NAMALWA (cell line): ENCODE measurements around the gene DNAJB14.

Experiments used
- DNase-seq: peaks from one replicate; pipeline ENCODE4 v3.0.0-alpha.2; 2015; ENCODE audit warnings: low spot score

Gene DNAJB14

DNA sequence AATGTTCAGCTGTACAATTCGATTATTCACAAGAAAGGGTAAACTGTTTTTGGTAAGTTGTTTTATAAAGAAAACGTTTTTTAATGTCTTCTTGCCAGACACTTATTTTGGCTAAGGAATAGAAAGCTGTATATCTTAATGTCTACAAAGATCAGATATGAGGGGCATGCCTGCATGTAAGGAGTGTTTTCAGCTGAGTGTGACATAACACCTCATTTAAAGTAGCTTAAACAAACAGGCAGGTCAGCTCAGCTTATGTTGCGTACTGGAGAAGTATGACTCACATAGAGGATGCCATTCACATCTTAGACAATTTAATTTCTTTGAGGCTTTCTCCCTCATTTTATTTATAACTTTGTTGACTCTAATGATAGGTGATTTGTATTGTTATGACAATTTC, 82.6 kb downstream of the DNAJB14 start:
- no peak for DNase-seq

DNA sequence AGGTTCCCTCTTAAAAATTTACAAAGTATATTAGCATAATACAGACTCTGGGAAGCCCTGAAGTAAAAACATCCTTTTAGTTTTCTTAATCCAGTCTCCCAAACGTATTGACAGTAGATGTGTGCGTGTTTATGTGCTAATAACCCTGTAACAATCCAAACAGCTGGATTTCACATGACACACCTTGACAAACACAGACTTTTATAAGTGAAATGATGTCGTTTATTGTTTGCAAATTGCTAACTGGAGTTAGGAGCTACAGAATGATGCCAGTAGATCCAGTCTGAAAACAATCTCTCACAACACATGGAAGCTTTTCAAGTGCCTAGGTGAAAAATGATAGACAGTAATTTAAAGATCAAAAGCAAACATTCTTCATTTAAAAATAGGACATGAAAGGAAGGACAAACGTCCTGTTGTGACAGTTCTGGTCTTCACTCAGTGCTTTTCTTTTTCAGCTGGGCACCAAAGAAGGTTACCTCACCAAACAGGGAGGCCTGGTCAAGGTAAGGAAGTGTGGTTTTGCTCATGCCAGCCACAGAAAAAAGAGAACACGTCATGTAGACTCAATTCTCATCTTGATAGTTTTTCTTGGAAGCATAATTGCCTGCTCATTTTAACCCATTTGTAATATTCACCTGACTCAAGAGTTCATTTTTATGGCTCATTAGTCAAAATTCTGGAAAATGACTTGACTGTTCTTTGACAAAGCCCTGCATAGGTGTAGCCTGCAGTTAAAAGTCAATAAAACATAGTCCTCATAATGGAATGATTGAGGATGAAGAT, 85.1 kb downstream of the DNAJB14 start:
- no peak for DNase-seq

DNA sequence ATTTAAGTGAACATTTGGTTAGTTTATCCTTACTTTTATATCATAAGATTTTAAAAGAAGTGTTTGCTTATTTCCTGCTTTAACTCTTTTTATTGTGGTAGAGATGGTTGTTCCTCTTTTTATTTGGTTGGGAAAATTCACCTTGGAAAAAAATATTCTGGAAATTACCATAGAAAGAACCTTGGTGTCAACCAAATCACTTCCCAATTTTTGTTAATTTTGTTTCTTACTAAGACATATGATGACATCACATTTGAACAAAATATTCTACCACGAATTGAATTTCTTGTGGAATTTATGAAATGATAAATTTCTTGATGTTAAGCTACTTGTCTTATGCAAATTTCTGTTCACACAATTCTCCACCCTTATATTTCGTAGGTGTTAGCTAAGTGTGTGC, 85.9 kb downstream of the DNAJB14 start:
- no peak for DNase-seq

DNA sequence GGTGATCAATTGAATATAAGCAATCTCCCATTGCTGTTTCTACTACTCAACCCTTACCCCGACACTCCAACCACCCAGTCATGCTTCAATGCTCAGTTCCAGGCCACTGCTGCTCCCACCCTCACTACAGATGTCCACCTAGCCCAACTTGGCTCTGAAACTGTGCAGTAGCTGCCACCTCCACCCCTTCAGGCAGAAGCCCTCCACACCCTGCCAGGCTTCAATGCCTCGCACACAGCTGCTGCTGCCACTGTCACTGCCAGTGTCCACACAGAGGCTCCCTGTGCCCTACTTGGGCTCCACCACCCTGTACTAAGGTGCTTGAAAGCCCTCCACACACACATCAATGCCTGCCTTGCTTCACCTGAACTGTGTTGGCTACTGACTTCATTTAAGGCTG, 86.8 kb downstream of the DNAJB14 start:
- peak; percentile 18 for DNase-seq

DNA sequence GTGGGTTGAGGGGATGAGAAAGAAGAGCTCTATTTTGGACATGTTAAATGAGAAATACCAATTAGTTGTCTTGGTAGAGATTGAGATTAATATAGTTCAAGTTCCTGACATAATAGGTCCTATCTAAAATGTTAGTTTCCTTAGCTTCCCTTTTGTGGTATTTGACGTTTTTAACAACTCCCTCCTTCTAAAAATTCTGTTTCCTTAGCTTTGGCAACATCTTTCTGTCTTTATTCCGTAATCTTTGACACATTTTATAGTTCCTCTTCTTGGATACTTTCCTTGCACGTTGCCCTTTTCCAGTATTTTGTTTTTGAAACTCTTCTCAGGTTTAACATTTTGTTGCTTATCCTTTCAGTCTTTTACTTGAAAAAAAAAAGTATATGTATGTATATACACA, 89.1 kb downstream of the DNAJB14 start:
- no peak for DNase-seq

DNA sequence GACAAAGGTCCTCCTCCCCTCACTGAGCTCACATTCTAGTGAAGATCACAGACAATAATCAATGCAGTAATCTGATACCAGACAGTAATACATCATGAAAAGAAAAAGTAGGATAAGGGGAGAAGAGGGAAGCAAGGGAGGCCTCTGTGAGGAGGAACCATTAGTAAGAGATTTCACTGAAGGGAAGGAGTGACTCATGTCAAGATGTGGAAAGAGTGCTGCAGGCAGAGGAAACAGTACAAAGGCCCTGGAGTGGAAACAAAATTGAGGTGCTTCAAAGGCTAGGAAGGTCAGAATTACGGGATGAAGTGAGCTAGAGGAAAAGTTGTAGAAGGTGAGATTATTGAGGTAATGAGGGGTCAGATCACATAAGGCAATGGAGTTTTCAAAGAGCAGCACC, 90.3 kb downstream of the DNAJB14 start:
- DNase-seq = no peak

DNA sequence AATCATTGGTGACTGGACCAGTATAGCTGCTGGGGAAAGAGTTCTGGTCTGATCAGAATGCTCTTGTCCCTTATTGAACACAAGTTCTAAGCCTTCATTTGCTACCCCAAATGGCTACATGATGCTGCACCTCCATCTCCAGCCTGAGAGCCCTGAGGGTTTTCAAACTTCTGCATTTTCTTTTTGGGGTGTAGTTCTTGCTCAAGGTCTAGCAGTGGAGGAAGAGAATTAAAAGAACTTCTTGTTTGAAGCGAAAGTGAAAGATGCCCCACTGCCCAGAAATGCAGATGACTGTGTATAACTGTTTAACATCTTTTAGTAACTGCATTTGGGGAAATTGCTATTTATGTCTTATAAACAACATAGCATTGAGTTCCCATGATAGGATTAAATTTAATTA, 90.7 kb downstream of the DNAJB14 start:
- peak; percentile 50 for DNase-seq

DNA sequence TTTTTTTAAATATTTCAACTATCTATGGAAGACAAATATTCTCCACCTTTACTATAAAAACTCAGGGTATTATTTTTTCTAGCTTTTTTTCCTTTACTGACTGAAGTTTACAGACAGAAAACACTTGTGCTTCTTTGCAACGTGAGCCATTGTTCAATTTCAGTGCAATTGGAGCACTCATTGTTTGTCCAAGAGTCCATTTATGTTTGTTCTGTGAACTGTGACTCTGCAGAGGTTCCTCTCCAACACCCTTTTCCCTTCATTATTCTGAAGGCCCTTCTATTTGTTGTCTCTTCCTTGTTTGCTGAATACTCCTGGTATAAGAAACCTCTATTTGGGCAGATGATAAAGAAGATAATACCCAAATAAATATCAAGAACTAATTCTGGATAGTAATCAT, 92.4 kb downstream of the DNAJB14 start:
- no peak for DNase-seq

DNA sequence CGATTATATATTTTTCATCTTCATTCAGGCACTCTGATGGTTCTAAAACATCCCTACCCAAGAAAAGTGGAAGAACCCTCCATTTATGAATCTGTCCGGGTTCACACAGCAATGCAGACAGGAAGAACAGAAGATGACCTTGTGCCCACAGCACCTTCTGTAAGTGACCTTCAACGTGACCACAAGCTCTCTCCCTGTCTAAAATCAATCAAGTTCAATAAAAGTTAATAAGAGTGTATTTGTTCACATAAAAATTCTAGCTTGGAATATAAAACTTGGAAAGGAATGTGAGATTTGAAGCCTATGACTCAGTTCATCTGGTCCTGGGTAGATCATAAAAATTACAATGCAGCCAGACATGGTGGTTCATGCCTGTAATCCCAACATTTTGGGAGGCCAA, 93.2 kb downstream of the DNAJB14 start:
- no peak for DNase-seq

DNA sequence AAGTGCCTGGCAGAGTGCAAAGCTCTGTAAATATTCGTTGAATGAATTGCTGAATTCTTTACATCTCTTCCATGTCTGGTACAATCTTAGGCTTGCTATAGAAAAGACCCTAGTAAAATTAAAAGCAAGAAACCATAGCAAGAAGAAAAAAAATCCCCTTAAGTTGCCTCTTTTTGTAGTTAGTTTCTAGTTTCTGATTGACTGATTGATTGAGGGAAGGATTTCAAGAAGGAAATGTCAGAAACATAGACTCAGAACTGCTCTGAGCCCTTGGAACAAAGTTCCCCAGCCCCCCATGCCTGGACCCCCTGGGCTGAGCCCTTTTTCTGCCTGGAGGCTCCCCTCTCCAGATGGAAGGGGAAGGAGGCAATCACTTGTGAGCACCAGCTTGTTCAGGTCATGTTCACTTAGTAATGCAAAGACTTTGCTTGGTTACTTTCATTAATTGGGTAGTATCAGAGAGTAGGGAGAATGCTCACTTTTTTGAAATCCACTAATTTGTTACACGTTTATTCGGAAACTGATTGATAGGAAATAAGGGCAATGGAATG, 94.1 kb downstream of the DNAJB14 start:
- no peak for DNase-seq

DNA sequence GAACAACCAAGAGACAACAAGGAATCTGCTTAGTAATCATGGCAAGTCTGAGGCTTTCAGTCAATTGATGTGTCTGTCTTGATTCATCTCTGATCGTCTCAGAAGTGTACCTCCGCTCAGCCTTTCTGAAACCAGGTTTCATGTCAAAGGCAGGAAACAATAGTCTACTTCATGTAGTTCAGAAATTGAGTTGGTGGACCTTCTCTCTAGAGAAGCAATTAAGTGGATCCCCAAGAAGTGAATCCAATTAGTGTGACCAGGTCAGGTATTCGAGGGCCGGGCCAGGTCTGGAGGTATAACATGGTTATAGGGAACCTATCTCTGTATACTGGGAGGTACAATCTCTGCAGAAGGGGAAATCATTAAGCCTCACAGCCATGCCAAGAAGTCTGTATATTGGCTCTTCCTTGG, 97.8 kb downstream of the DNAJB14 start:
- DNase-seq = no peak

DNA sequence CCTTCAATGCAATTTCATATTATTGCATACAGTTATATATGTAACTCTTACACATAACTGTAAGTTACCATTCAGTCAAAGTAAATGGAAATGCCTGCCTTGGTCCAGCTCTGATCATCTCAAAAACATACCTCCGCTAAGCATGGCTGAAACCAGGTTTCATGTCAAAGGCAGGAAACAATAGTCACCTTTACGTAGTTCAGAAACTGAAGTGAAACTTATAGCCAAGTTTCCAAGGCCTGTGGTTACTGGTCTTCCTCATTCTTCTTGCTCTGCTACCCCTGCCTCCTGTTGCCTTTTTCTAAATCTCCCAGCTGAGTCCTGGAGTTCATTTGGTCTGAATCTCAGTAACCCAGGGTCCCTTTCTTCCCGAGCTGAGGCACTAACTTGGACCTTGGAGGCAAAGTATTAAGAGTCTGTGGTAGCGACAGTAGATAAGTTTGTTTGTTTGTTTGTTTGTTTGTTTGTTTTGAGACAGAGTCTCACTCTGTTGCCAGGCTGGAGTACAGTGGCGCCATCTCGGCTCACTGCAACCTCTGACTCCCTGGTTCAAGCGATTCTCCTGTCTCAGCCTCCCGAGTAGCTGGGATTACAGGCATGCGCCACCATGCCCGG, 98.9 kb downstream of the DNAJB14 start:
- DNase-seq = peak; percentile 46

DNA sequence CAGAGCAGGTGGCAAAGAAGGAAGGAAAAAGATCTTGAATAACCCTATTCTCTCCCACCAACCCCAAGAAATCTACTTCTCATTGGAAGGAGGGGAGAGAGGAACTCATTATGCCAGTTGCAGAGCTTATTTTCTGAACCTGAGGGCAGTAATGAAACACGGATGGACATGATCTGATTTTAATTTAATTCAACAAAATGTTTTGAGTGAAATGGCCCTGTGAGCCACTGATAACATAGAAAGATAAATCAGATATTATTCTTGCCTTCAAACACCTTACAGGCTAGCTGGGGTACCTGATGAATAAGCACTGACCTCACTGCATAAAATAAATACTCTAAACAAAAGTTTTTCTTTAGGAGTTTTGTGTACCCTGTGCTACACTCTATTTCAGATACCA, 99.5 kb downstream of the DNAJB14 start:
- DNase-seq = no peak
